COLO829 (cell line): ENCODE measurements around the gene YES1.
A peak's percentile ranks its signal among the peaks of the same experiment; 100 is the strongest.
"Not testable (repeated sequence)": the region's sequence is repeated elsewhere in the genome, so short reads cannot be mapped to it uniquely, and the experiment has no call there.

Source experiments
- DNase-seq: peaks from one replicate; pipeline ENCODE4 v3.0.0; 2012; ENCODE audit warnings: low spot score

Gene YES1

DNA sequence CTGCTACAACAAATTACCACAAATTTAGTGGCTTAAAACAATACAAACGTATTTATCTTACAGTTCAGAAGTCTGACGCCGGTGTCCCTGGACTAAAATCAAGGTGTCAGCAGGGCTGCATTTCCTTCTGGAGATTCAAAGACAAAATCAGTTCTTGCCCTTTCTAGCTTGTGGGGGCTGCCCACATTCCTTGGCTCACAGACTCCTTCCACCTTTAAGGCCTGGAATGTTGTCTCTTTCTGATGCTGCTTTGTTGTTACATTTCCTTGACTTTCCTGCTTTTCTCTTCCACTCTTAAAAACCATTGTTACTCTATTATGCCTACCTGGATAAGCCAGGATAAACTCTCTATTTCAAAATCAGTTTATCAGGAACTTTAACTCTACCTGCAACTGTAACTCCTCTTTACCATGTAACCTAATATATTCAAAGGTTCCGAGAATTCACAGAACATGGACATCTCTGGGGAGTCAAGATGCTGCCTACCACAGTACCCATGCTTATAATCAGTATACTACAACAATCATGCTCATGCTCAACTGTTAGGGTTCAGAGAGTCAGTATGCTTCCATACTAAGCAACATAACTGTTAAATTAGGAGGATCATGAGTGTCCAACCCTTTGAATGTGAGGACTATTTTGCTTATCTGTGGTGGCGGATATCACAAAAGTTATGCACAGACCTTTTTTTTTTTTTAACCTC is 27.4 kb downstream of the YES1 start:
- DNase-seq = no peak

GRCh38 chr18:778194-778927 is 33.7 kb downstream of the YES1 start:
- DNase-seq = no peak

- peak; percentile 45 for DNase-seq
Observed at GRCh38 chr18:777021-777420, 35.0 kb downstream of the YES1 start.

DNA sequence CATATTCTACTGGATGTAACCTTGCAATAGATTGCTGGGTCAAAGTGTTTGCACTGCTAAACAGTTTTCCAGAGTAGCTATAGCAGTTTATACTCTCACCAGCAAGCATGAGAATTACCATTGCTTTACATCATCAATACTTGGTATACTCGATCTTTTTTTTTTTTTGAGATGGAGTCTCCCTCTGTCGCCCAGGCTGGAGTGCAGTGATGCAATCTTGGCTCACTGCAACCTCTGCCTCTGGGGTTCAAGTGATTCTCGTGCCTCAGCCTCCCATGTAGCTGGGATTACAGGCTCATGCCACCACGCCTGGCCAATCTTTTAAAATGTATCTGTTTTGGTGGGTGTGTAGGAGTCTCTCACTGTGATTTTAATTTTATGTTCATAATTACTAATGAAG is 36.0 kb downstream of the YES1 start:
- DNase-seq = not testable (repeated sequence)

- DNase-seq = no peak
Observed at GRCh38 chr18:774811-775210, 37.2 kb downstream of the YES1 start.

- no peak for DNase-seq
Observed at GRCh38 chr18:773980-774624, 37.9 kb downstream of the YES1 start.

- no peak for DNase-seq
Observed at GRCh38 chr18:770583-770961, 41.5 kb downstream of the YES1 start.

- no peak for DNase-seq
Observed at GRCh38 chr18:767961-768360, 44.1 kb downstream of the YES1 start.

GRCh38 chr18:767084-767882 is 44.8 kb downstream of the YES1 start:
- no peak for DNase-seq

GRCh38 chr18:766550-766860 is 45.5 kb downstream of the YES1 start:
- DNase-seq = no peak

- DNase-seq = no peak
Observed at GRCh38 chr18:765764-766549, 46.1 kb downstream of the YES1 start.

DNA sequence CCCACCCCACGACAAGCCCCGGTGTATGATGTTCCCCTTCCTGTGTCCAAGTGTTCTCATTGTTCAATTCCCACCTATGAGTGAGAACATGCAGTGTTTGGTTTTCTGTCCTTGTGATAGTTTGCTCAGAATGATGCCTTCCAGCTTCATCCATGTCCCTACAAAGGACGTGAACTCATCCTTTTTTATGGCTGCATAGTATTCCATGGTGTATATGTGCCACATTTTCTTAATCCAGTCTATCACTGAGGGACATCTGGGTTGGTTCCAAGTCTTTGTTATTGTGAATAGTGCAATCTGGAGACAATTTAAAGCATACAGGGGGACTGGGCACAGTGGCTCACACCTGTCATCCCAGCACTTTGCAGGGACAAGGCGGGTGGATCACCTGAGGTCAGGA is 52.2 kb downstream of the YES1 start:
- DNase-seq = not testable (repeated sequence)

GRCh38 chr18:755506-755905 is 56.5 kb downstream of the YES1 start:
- DNase-seq = no peak

DNA sequence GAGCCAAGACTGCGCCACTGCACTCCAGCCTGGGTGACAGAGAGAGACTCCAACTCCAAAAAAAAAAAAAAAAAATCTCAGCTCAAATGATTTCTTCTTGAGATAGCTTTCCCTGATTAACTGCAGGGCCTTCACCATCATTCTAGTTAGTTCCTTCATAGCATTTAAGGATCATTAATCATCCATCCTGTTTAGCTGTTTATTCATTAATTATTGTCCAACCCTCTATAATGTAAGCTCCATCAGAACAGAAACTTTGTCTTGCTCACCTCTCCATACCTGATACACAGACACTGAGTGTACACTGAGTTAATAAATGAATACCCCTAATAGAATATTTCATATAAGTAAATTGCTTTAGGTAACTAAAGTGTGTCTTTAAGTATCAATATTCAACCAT is 57.4 kb downstream of the YES1 start:
- DNase-seq = no peak

DNA sequence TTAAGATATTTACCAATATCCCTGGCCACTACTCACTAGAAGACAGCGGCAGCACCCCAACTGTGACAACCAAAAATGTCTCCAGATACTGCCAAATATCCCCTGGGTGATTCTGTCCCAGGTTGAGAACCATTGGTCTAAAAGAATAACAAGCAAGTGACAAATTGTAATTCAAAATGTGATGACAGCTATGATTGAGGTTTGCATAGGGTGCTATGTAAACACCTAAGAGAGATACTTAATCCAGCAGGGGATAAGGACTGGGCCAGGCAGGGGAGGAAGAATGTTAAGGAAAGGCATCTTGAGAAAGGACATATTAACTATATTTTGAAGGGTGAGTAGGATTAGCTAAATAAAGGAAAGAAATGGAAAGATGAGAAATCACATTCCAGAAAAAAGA is 61.6 kb downstream of the YES1 start:
- no peak for DNase-seq

GRCh38 chr18:744832-745597 is 67.0 kb downstream of the YES1 start:
- DNase-seq = no peak

DNA sequence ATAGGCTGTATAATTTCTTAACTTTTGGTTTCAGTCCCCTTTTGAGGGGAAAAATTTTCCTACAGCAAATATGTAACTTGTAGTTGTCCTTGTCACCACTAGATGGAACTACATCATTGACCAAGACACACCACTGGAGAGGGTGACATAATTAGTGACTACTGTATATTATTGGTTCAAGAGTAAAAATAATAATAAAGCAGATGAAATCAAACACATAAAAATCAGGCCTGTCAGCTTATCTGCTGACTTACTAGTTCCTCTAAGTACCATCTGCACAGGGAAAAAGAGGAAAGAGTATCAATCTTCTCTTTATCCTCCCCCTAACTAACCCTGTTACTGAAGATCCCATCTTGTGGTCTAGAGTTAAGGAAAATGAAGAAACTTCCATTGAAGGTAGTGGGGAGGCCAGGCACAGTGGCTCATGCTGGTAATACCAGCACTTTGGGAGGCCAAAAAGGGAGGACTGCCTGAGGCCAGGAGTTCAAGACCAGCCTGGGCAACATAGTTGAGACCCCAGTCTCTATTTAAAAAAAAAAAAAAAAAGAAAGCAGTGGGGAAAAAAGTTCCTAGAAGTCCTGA is 70.0 kb downstream of the YES1 start:
- peak; percentile 33 for DNase-seq

- no peak for DNase-seq
Observed at GRCh38 chr18:732371-732770, 79.7 kb downstream of the YES1 start.

- DNase-seq = no peak
Observed at GRCh38 chr18:731185-731584, 80.9 kb downstream of the YES1 start.

- DNase-seq = no peak
Observed at GRCh38 chr18:730692-731091, 81.3 kb downstream of the YES1 start.

DNA sequence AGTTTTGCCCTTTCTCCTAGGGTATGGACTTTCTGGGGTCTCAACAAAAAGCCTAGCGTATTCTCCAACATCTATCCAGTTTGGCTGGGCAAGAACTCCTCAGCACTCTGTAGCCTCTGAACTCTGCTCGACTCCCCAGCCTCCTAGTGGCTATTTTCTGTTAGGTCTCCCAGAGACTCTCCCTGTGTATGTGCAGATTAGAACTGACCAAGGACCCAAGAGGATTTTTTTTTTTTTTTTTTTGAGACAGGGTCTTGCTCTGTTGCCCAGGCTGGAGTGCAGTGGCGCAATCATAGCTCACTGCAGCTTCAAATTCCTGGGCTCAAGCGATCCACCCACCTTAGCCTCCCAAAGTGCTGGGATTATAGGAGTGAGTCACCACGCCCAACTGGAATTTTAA is 81.9 kb downstream of the YES1 start:
- not testable (repeated sequence) for DNase-seq
